HG02973 (cell line): ENCODE data around the gene NDRG4.

Experiments
- ATAC-seq: cut with Tn5 transposase; IDR thresholded peaks from one replicate; pipeline ENCODE4 v1.9.1; 2021; ENCODE audit warnings: moderate library complexity; ENCODE audit not compliant: unreplicated experiment

The NDRG4 gene

DNA sequence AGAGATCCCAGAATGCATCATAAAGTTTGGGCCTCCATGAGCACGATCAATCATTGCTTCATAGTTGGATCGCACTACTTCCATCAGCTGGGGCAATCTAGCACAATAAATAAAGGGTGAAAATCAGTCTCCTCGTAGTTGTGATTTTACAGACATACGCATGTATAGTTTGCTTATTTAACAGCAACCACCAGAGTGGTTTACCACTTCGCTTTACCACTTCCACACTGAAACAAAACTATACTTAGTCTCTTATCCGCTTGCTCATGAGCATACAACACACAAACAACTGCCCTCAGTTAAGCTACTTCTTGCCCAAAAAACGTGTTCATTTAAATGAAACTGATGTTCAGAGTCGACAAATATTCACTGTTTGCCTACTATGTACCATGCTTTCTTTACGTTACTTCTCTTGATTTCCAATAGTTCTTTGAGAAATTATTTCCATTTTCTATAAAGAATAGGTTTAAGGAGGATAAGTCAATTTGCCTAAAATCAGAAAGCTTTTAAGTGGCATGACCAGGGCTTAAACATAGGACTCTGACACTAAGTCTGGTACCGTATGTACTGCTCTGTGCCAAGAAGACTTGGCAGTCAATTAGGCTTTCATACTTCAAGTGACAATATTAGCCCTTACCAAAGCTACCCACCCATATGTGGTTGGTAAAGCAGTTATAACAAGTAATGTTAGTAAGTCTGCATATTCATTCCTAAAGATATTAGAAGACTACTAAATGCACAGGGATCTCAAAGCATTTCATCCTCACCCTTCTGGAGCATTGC is 37.4 kb downstream of the NDRG4 start:
- ATAC-seq = no peak

DNA sequence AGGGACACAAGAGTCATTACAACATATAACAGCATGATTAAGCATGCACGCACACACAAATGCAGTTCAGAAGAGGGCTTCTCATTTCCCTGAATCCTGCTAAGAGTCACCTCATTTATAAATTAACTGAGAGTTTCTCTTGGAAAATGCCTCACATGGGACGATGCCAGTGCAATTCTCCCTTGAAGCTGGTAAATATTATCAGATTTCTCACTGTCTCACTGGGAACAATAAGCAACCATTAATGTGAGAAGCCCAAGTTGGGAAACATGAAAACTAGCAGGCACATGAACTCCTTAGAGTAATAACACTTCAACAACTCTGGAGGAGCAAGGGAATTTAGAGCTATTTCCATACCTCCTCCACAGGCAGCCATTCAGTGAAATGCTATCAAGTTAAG is 41.8 kb downstream of the NDRG4 start:
- no peak for ATAC-seq

DNA sequence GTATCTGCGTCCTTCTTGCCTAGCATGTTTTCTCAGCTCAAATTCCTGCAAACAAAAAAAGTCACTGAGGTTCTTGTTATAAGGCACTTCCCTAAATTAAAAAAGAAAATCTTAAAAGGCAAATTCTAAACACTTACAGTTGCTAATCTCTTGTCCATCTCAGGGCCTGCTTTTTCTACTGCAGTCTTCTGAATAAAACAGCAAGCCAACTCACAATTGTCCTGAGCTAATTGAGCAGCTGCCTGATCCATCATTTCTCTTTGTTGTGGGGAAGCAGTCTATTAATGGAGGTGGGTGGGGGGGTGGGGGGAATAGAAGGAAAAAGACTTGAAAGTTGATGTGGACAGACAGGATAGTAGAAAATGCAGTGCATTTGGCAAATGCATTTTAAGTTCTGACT is 42.3 kb downstream of the NDRG4 start:
- ATAC-seq = no peak

DNA sequence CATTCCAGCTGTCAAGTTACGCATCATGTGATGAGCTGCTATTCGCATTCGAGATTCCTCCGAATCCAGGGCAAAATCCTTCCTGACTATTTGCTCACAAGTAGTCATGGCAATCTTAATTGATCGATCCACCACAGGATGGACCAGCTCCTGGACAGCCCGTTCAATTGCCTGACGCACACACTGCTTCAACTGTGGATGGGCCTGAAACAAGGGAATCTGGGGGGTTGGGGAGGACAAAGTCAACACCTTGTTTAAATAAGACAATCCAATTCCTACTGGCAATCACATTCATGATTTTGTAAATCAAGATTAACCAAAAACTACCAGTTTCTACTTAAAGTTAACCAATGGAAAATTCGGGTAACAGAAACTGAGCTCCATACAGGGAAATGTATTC is 43.7 kb downstream of the NDRG4 start:
- no peak for ATAC-seq

DNA sequence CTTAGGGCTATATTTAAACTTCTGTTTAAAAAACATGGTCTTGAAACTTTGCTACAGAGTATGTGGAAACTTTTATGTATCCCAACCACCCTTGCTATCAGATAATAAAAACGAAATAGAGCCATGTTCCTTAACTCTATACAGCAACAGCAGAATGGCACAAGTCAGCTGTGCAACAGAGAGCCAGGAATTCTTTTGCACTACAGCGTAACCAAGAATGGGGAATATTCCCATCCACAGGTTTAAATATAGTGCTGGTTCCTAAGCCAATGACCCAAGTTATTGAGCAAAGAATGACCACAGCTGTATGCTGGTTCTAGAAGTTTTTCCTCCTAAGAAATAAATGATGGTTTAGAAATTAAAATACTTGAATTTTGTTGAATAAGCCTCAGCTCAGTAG is 48.4 kb downstream of the NDRG4 start:
- ATAC-seq = no peak

DNA sequence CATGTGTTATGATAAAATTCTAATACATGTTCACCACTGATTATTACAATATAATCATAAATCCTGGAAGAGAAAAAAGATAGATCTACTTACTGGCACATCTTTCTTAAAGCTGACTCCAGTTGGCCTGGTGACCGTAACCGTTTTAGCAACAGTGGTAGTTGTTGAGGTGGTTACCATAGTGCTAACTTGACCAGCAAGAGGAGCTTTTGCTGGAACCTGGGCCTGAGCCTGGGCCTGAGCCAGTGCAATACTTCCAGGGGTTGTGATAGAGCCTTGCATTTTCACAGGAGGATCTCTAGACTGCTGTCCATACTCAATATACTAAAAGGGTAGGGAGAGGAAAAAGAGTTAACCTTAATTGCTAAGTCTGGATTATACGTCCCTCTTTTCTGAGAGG is 51.6 kb downstream of the NDRG4 start:
- ATAC-seq = no peak

DNA sequence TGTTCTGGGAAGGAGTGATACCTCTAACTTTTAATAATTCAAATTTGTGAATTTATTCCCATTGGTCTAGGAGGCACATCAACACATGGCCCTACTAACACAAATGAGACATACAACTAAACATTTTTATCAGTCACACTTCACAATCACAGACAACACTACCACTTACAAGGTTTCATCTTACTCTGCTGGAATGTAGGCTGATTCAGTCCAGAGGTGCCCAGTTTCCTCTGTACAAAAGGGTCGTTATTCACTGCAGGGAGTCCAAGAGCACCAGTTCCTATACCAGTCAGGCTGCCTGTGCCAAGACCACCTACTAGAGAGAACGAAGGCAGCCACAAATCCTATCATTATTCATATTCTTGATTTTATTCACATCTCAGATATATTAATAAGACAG is 56.7 kb downstream of the NDRG4 start:
- ATAC-seq = no peak
